ENCODE data around the gene PRR18. TPM values are rescaled to one million over a fixed set of nuclear protein-coding genes. Genes with fewer than 3 reads are reported as not detected.
A peak's percentile ranks its signal among the peaks of the same experiment; 100 is the strongest.

The PRR18 gene
- total and polyA plus RNA-seq, 5 experiments from 2014 or later, result not detected

- Mint-ChIP-seq H3K4me1 (peaks cover 4 to 9% (median 7%) of the 10 kb centered on the region in 4 donors), H3K27ac (no peak overlapping the region), H3K9me3 (no peaks in the 10 kb centered on the region), H3K36me3 (no peaks in the 10 kb centered on the region), H3K4me3 (no peak overlapping the region), H3K27me3 (peaks cover 0 to 6% (median 1%) of the 10 kb centered on the region in 5 donors)
- POLR2A ChIA-PET, result interaction anchor here (0.9 kb wide), 1 partner anchor 123 kb away, joined by 5 read pairs; no protein-coding TSS in a partner anchor
- DNase-seq, result no peak
- no peak for ATAC-seq
Observed at GRCh38 chr6:166277018-166277417, 31.2 kb downstream of the PRR18 start.

DNA sequence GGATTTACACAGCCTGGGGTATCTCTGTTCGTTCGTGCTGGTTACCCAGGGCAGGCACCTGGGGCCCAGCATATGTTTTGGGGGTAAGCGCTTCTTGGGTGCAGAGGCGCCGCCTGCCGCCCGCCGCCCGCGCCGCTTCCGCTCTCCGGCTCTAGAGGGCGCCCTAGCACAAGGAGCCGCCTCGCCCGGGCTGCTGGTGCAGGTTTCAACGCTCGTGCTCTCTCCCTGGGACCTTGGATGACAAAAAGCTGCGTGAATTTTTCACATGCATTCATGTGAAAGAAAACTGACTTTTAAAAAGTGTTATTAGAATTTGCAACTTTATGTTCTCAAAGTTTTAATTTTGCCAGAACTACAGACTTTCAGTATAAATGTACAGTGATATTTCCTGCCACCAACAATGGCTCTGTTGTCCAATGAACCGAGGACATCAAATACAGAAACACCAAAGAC, 32.5 kb downstream of the PRR18 start:
- Mint-ChIP-seq H3K9me3 (no peaks in the 10 kb centered on the region), H3K4me1 (peaks cover 4 to 9% (median 7%) of the 10 kb centered on the region in 4 donors), H3K27ac (peak overlapping the region in 2 of 10 donors; percentile 54 to 86), H3K4me3 (no peak overlapping the region), H3K27me3 (peaks cover 0 to 1% (median 0%) of the 10 kb centered on the region in 5 donors), H3K36me3 (no peaks in the 10 kb centered on the region)
- ATAC-seq, result peak; percentile 97 to 99
- POLR2A ChIA-PET, result no interaction called here
- DNase-seq, result peak; percentile 62 to 85 (median 80)

DNA sequence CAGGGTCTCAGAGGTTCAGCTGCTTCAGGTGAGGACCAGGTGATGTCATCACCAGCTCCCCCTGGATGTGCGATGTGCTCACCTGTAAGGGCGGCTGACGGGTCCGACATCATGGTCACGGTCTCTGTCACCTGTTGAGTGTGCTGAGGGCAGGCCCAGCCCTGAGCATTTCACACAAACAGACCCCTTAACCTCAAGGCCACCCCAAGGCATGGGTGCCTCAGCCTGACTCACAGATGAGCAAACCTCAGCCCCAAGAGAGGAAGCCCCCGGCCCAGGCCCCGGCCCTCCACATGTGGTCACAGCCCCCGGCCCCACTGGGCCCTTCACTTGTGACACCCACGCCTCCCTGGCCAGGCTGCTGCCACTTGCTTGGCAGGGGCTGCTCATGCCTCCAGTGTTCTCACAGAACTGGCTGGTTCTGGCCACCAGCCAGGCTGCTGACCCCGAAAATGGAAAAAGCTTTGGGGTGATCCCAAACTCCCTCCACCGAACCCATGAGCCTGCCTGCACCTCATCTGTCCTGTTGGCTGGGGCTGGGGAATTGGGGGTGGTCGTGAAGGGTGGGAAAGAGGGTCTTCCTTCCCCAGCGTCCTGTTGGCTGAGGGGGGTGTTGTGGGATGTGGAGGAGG, 33.3 kb downstream of the PRR18 start:
- H3K4me3 Mint-ChIP-seq, result no peak overlapping the region
- DNase-seq, result no peak
- no peaks in the 10 kb centered on the region for H3K9me3 Mint-ChIP-seq
- no peak overlapping the region for H3K27ac Mint-ChIP-seq
- H3K4me1 Mint-ChIP-seq, result peaks cover 4 to 9% (median 7%) of the 10 kb centered on the region in 4 donors
- no peaks in the 10 kb centered on the region for H3K36me3 Mint-ChIP-seq
- no peak for ATAC-seq
- POLR2A ChIA-PET, result no interaction called here
- peaks cover 0 to 3% (median 0%) of the 10 kb centered on the region in 5 donors for H3K27me3 Mint-ChIP-seq

DNA sequence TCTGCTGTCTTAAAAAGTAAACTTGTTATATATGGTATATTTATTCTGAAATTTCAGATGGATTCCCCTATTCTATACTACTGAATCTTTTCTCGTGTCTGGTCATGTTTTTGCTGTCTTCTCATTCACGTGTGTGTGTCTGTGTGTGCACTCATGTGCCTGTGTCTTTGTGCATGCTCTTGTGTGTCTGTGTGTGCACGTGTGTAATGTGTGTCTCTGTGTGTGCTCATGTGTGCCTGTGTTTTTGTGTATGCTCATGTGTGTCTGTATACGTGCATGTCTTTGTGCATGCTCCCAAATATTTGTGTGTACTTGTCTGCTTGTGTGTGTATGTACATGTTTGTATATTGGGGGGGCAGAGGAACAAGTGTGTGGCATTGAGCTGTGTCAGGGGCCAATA, 34.0 kb downstream of the PRR18 start:
- Mint-ChIP-seq H3K27me3 (peaks cover 0 to 3% (median 0%) of the 10 kb centered on the region in 5 donors), H3K36me3 (no peaks in the 10 kb centered on the region), H3K27ac (peak overlapping the region in 2 of 10 donors; percentile 8 to 44), H3K4me1 (peaks cover 4 to 9% (median 8%) of the 10 kb centered on the region in 4 donors), H3K4me3 (no peak overlapping the region), H3K9me3 (no peaks in the 10 kb centered on the region)
- no peak for ATAC-seq
- POLR2A ChIA-PET, result no interaction called here
- no peak for DNase-seq

DNA sequence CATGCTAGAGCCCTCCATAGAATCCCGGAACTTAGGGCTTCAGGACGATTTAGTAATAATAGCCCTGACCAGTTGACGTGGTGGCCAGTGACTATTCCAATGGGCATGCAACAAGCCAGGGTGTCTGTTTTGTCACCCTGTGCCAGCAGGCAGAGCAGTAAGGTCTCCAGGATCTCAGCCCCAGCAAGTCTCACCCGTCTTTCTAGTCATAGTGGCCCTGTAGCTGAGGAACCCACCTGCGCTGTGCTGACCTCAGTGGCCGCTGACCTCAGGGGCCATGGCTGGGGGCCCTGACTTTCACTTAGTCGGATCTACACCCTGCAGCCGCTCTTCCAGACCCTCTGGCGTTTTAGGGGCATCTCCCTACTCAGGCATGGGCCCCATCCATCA, 36.8 kb downstream of the PRR18 start:
- DNase-seq (no peak), ATAC-seq (no peak)
- H3K9me3 Mint-ChIP-seq, result no peaks in the 10 kb centered on the region
- H3K4me3 Mint-ChIP-seq, result no peak overlapping the region
- H3K27me3 Mint-ChIP-seq, result peaks cover 0 to 3% (median 0%) of the 10 kb centered on the region in 5 donors
- POLR2A ChIA-PET, result no interaction called here
- no peaks in the 10 kb centered on the region for H3K36me3 Mint-ChIP-seq
- no peak overlapping the region for H3K27ac Mint-ChIP-seq
- H3K4me1 Mint-ChIP-seq, result peaks cover 4 to 9% (median 8%) of the 10 kb centered on the region in 4 donors

GRCh38 chr6:166270706-166271375, 37.4 kb downstream of the PRR18 start:
- Mint-ChIP-seq H3K4me1 (peaks cover 2 to 8% (median 5%) of the 10 kb centered on the region in 4 donors), H3K27ac (no peak overlapping the region), H3K27me3 (peaks cover 0 to 3% (median 0%) of the 10 kb centered on the region in 5 donors), H3K9me3 (no peaks in the 10 kb centered on the region), H3K4me3 (no peak overlapping the region), H3K36me3 (no peaks in the 10 kb centered on the region)
- no peak for DNase-seq
- ATAC-seq, result no peak
- POLR2A ChIA-PET, result interaction anchor here (0.6 kb wide), 1 partner anchor 130 kb away, joined by 5 read pairs; no protein-coding TSS in a partner anchor

- Mint-ChIP-seq H3K4me3 (no peak overlapping the region), H3K4me1 (peaks cover 0 to 4% (median 0%) of the 10 kb centered on the region in 4 donors)
Observed at GRCh38 chr6:166269301-166270039, 38.7 kb downstream of the PRR18 start.

GRCh38 chr6:166268431-166268830, 39.8 kb downstream of the PRR18 start:
- Mint-ChIP-seq H3K4me1 (peaks cover 0 to 2% (median 0%) of the 10 kb centered on the region in 4 donors), H3K27me3 (peaks cover 0 to 3% (median 0%) of the 10 kb centered on the region in 5 donors), H3K4me3 (no peak overlapping the region), H3K27ac (no peak overlapping the region), H3K9me3 (no peaks in the 10 kb centered on the region), H3K36me3 (no peaks in the 10 kb centered on the region)
- POLR2A ChIA-PET, result no interaction called here
- no peak for ATAC-seq
- DNase-seq, result no peak

More at GRCh38 chr6:166269301-166270039, 38.7 kb downstream of the PRR18 start:
- no peaks in the 10 kb centered on the region for H3K9me3 Mint-ChIP-seq
- POLR2A ChIA-PET, result no interaction called here
- no peak for DNase-seq
- H3K27me3 Mint-ChIP-seq, result peaks cover 0 to 3% (median 0%) of the 10 kb centered on the region in 5 donors
- ATAC-seq, result no peak
- H3K36me3 Mint-ChIP-seq, result no peaks in the 10 kb centered on the region
- peak overlapping the region in 2 of 10 donors; percentile 19 to 77 for H3K27ac Mint-ChIP-seq

GRCh38 chr6:166267526-166267925, 40.7 kb downstream of the PRR18 start:
- POLR2A ChIA-PET, result no interaction called here
- peaks cover 0 to 2% (median 0%) of the 10 kb centered on the region in 4 donors for H3K4me1 Mint-ChIP-seq
- H3K27me3 Mint-ChIP-seq, result peaks cover 0 to 3% (median 0%) of the 10 kb centered on the region in 5 donors
- H3K4me3 Mint-ChIP-seq, result no peak overlapping the region
- DNase-seq (no peak), ATAC-seq (no peak)
- no peak overlapping the region for H3K27ac Mint-ChIP-seq
- no peaks in the 10 kb centered on the region for H3K36me3 Mint-ChIP-seq
- H3K9me3 Mint-ChIP-seq, result no peaks in the 10 kb centered on the region

GRCh38 chr6:166266336-166266735, 41.9 kb downstream of the PRR18 start:
- ATAC-seq, result no peak
- Mint-ChIP-seq H3K27me3 (peaks cover 0 to 3% (median 0%) of the 10 kb centered on the region in 5 donors), H3K9me3 (no peaks in the 10 kb centered on the region), H3K27ac (no peak overlapping the region), H3K4me3 (no peak overlapping the region), H3K4me1 (peaks cover 0 to 3% (median under 1%) of the 10 kb centered on the region in 4 donors), H3K36me3 (no peaks in the 10 kb centered on the region)
- no peak for DNase-seq
- POLR2A ChIA-PET, result no interaction called here

DNA sequence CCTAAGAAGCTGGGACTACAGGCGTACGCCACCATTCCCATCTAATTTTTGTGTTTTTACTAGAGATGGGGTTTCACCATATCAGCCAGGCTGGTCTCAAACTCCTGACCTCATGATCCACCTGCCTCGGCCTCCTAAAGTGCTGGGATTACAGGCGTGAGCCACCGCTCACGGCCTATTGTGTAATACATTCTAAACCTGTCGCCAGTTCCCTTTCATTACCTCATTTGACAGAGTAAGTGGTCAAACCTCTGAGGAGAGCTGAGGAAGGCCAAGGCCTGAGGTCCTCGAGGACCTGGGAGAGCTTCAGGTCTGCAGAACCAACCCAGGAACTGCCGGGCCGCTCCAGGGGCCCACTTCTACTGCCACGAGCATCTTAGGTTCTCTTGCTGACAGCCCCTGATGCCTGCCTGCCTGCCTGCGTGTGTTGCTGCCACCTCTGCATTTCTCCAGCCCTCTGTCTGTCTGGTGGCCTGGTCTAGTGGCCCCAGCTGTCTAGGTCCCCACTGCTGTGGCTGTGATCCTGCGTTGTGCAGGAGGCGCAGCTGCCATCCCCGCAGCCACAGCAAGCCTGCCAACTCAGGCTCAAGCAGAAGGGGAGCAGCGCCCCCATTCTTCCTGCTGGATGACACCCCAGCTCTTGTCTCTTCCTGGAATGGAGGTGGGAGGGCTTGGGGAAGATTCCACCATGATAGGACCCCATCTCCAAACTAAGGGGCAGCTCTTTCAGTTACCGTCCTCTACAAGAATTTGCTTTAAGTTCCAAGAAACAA, 45.3 kb downstream of the PRR18 start:
- H3K27me3 Mint-ChIP-seq, result no peaks in the 10 kb centered on the region
- H3K36me3 Mint-ChIP-seq, result no peaks in the 10 kb centered on the region
- H3K4me1 Mint-ChIP-seq, result peaks cover 16 to 33% (median 24%) of the 10 kb centered on the region in 4 donors
- ATAC-seq (no peak), DNase-seq (no peak)
- H3K9me3 Mint-ChIP-seq, result no peaks in the 10 kb centered on the region
- POLR2A ChIA-PET, result no interaction called here
- peak overlapping the region in 2 of 10 donors; percentile 53 to 71 for H3K27ac Mint-ChIP-seq
- H3K4me3 Mint-ChIP-seq, result no peak overlapping the region

DNA sequence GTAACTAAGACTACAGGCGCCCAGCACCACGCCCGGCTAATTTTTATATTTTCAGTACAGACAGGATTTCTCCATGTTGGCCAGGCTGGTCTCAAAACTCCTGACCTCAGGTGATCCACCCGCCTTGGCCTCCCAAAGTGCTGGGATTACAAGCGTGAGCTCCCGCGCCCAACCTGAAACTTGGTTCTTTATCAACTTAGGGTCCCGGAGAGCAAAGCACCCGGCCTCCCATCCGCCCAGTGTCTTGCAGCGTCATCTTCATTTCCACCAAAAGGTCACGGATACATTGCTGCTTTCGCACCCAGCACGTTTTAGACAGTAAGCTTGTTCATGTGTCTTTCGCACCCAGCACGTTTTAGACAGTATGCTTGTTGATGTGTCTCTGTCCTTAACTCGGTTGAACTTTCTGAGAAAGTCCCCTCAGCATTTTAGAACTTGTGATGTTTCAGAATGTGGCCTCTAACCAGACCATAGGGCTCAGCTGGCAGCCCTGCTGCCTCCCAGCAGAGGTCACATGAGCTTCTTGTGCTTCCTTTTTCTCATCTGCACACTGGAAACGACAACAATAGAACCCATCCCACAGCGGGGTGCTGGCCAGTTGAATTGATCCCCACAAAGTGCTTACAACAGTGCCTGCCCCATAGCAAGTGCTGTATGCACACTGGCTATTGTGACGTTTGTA, 48.8 kb downstream of the PRR18 start:
- Mint-ChIP-seq H3K27ac (peak overlapping the region in 7 of 10 donors; percentile 51 to 97 (median 93)), H3K4me3 (peak overlapping the region in 9 of 10 donors; percentile 48 to 85 (median 77)), H3K36me3 (no peaks in the 10 kb centered on the region), H3K27me3 (peaks cover 0 to 9% (median 0%) of the 10 kb centered on the region in 5 donors), H3K9me3 (peaks cover 0 to 4% (median 0%) of the 10 kb centered on the region in 9 donors), H3K4me1 (peaks cover 20 to 51% (median 33%) of the 10 kb centered on the region in 4 donors)
- no peak for DNase-seq
- POLR2A ChIA-PET, result no interaction called here
- peak in 1 of 2 donors; percentile 29 for ATAC-seq
